ENCODE results near the gene PDE4D.
"Not testable (repeated sequence)": the region's sequence is repeated elsewhere in the genome, so short reads cannot be mapped to it uniquely, and the experiment has no call there.

Gene PDE4D

DNA sequence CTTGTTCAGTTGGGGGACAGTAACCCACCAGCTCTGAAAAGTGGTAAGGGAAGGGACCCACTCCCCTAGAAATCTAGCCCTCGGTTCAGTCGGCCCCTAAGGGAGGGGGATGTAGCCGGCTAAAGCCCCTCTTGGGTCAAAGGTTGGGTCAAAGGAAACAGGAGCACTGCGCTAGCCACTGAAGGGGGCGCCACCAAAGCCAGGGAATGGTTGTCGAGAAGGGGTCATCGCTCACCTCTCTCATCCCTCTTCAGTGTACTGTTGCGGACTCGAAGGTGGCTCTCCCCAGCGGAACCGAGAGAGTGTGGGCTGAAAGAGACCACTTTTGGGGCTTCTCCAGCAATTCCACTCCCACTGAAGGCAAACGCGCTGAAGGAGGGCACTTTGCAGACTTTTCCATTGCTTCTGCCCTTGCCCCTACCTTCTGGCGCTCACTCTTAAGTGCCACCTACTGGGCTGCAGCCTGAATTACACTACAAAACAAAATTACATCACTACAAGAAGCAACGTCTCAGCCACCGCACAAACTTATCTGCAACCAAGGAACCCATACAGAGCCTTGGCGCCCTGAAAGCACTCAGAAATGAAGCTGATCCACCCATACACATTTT is 396.9 kb downstream of the PDE4D start:
- peak; percentile 43 for DNase-seq

GRCh38 chr5:59491945-59492344 is 401.6 kb downstream of the PDE4D start:
- no peak for DNase-seq

DNA sequence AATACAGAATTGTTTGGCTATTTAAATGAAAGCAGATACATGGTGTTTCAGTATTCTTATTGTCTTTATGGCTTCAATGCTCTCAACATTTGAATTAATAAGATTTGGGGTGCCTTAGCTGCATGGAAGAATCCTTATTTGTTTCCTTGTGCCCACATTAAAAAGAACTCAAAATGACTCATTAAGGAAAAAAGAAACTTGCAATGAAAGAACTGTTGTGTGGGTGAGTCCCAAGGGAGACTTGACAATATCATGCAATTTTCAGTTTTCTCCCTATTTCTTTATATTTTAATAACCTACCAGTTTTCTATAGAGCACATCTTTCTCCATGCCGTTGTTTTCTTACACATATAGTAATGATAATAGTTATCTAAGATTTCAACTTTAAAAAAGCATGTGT is 404.0 kb downstream of the PDE4D start:
- no peak for DNase-seq

- no peak for DNase-seq
Measured at GRCh38 chr5:59487772-59488729, 405.5 kb downstream of the PDE4D start.

- DNase-seq, result peak; percentile 11
Measured at GRCh38 chr5:59487068-59487686, 406.3 kb downstream of the PDE4D start.

GRCh38 chr5:59486508-59486907 is 407.0 kb downstream of the PDE4D start:
- no peak for DNase-seq

GRCh38 chr5:59485629-59486439 is 407.7 kb downstream of the PDE4D start:
- DNase-seq, result no peak

DNA sequence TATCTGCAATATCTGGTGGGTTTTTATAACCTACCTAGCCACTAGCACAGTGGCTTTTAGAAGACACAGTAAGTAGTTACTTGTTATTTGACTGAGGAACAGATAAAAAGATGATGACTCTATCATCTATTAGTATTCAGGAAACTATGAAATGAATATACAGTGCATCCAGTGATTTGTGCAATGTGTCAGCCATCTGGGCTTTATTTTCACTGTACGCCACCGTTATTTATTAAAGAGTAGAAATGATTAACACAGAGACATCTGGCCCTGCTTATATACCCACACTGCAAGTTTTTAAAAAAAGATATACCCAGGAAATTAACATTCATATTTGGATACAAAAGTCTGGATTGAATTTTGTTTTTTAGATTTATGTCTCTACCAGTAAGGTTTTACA is 408.4 kb downstream of the PDE4D start:
- DNase-seq, result no peak

DNA sequence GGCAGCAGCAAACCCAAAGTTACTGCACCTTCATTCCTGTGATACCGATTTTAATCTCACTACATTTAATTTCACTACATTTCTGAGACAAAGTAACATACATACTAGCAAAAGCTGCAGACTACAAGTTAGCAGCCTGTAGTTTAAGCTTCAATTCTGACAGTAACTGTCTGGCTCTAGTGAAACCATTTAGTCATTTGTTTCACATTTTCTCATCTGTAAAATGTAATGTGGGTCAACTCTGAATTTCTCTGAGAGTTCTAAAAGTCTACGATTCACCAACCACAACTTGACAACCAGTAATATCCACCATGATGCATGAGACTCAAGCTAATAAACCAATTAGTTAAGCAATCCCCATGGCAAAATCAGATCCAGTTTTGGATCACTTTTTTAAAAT is 408.9 kb downstream of the PDE4D start:
- DNase-seq, result no peak

DNA sequence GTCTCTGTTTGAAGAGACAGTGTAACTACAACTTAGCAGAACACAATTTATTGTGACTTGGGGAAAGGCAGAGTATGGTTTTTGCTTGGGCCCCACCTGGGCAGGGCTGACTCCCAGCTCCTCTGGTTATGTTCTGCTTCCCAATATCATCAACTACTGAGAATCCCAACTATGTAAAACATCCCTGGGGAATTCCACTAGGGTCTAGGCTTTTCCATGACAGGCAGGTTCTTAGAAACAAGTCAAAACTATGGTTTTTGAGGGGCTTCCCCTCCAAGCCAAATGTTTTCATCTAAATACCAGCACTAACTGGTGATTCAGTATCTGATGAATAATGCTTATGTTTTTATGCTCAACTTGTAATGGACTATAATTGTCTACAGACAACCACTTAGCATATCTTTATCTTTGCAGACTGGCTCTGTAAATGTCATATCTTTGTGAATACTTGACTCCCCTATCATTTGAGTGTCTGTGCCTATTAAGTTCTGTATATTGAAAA is 409.5 kb downstream of the PDE4D start:
- DNase-seq, result no peak

GRCh38 chr5:59479086-59479485 is 414.4 kb downstream of the PDE4D start:
- no peak for DNase-seq

DNA sequence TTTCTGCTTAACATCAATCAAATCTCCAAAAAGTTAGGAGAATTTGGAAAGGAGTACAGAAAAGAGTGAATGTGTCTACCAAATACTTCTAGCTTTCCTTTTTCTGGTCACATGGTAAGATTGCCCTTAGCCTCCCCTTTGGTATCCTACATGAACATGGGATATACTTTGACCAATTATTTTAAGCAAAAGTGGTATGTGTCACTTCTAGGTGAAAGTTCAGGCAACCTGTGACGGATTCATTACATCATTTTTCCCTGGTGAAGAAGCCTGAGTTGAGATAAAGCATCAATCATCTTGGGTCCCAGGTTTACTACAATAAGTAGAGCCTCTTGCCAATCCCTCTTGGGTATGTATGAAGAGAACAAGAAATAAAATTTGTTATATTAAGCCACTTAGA is 419.2 kb downstream of the PDE4D start:
- no peak for DNase-seq

DNA sequence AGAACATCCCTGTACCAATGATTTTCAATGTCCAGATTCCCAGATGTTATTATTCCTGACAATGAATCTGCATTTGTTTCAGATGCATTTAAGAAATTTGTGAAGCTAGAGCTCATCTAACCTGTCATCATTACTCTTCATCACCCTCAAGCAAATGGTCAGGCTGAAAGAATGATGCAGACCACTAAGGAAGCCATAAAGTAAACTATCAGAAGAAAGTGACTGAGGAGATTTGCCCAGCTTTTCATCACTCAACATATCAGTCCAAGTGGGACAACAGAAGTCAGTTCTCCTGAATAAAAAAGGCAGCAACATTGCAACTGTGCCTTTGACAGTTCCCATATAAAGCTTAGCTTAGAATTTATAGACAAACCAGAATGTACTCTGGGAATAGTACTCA is 419.9 kb downstream of the PDE4D start:
- no peak for DNase-seq

GRCh38 chr5:59471463-59471862 is 422.1 kb downstream of the PDE4D start:
- no peak for DNase-seq

DNA sequence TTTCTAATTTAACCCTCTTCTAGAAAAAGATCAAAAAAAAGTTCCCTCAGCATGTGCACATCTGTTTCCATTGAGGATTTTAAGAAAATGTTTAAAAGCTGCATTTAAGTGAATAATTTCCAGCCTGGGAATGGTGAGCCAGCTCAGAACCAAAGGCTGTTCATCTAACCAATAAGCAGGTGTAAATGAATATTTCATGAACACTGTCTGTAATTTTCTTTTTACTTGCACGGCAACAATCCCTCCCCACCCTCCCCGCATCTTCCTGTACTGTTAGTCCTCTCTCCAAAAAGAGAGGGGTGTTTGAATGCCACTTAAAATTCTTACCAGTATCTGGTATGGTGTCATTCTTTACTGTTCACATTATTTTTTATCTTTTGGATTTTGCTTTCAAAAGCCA is 425.6 kb downstream of the PDE4D start:
- no peak for DNase-seq

DNA sequence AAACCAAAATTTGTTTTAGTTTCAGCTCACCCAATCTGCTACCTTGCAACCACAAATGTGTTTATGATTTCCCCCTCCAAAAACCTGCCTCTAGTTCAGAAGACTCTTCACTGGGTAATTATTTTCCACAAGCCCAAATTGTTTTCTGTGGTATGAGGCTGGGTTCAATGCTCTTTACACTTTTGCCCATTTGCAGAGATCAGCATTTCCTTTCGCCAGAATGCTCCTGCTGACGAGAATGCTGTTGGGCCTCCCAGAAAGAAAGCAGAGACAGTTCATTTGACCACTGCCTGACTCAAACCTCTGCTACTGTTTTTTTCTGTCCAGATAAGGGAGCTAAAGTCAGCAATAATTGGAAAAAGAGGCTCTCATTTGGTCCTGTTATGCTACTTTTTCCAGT is 427.3 kb downstream of the PDE4D start:
- DNase-seq, result peak; percentile 25

DNA sequence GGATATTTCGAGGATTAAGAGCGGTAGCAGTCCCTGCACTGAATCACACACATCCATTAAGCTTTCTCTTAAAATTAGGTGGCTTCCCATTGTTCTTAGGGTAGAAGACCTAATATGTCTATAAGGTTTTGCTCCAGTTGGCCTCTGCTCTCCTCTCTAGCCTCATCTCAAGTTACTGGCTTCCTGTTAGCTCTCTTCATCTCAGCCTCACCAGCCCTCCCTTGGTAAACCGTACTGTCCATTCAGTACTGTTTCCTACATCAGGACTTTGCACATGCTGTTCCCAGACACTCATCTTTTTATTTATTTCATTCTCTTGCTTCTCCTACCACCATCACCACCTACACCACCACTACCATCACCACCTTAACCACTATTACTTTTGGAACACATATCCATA is 428.6 kb downstream of the PDE4D start:
- no peak for DNase-seq

DNA sequence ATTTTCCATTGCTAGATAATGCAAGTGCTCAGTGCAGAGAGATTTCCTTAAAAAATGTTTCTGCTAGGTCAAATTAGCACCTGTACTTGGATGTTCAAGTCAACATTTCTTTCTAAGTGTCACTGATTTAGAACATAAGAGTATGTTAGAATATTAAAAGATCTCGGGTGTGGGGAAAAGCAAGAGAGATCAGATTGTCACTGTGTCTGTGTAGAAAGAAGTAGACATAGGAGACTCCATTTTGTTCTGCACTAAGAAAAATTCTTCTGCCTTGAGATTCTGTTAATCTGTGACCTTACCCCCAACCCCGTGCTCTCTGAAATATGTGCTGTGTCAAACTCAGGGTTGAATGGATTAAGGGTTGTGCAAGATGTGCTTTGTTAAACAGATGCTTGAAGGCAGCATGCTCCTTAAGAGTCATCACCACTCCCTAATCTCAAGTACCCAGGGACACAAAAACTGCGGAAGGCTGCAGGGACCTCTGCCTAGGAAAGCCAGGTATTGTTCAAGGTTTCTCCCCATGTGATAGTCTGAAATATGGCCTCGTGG is 429.8 kb downstream of the PDE4D start:
- DNase-seq, result not testable (repeated sequence)

DNA sequence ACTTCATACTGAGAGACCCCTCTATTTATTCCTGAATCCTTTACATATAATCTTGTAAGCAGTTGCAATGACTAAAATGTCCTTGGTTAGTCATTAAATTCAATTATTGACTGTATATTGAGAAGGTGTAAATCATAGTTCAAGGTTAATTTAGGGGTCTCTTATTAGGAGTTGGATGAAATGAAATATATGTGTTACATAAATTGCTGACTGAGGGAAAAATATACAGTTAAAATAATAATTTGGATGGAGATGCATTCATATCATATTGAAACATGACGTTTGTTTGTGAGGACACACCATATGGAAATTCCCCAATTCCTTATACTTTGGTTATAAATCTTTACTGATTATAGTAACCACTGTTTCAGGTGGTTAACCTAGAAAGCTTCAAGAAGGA is 430.6 kb downstream of the PDE4D start:
- no peak for DNase-seq

- DNase-seq, result no peak
Measured at GRCh38 chr5:59460368-59461153, 433.0 kb downstream of the PDE4D start.

DNA sequence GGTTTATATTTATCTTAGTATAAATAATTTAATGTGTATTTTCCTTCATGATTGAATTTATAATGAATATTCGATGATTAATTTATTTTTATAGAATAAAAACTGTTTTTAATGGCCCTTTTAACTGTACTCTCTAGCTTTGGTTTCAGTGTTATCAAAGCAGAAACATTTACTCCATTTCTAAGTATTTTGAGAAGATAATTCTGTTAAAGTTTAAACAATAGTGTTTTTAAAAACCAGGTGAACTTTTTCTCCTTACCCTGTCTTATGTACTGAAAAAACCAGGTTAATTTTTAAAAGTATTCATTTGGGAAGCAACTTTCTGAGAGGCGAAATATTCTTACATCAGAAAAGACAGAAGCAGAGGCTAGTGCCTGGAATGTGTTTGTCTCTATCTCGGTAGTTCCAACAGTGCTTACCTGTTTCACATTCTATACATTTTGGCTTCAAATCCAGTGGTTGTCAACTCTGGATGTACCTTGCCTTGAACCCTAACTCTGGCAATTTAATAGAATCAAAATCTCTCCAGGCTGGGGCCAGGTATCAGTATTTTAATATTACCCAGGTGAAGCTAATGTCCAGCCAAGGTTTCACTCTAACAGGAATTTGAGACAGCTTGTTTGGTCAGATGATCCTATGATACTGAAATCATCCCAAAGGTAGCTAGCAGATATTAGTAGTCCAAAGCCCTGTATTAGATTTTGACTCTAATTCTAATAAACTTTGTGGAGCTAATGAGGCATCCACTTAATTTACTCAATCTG is 434.4 kb downstream of the PDE4D start:
- DNase-seq, result no peak

Measured in RPMI8226 (cell line).